GM15510 (cell line): ENCODE measurements around the gene ADO.

Source experiments
- POLR2A ChIP-seq: IDR thresholded peaks from 3 replicates; pipeline ENCODE4 v1.6.1; 2011; ENCODE audit warnings: borderline replicate concordance; ENCODE audit not compliant: insufficient read length; ENCODE audit errors: extremely low read depth

The ADO gene

DNA sequence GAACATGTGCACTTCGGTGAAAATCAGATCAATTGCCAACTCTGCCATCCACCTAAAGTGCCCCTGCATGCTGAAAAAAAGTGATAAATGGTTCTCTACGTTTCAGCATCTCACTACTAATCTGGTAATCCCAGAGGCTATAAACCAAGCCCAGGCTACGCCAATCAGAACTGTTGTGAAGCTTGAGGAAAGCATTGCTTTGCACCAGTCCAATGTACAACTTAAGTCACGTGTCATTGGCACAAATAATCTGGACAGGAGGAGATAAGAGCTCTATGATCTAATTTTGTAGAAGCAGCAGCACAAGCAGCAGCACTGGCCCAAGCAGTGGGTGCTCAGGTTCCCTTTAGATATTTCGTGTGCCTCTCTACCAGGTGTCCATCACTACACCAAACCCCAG is 16.1 kb downstream of the ADO start:
- TF ChIP-seq POLR2A: no peak

DNA sequence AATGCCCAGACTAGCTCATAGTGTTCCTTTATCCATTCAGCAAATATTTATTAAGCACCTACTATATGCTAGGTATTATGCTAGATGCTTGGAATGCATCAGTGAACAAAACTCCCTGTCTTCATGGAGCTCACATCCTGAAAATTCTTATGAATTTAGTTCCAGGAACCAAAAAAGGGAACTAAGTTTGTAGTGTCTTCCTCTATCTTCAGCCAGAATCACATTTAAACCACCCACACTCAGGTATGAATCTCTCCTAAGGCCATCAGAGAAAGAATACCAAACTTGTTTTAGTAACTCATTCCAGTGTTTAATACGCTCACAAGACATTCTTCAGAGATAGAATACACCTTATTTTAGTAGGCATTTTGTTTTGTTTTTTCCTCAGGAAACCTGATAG is 21.8 kb downstream of the ADO start:
- TF ChIP-seq POLR2A: no peak

DNA sequence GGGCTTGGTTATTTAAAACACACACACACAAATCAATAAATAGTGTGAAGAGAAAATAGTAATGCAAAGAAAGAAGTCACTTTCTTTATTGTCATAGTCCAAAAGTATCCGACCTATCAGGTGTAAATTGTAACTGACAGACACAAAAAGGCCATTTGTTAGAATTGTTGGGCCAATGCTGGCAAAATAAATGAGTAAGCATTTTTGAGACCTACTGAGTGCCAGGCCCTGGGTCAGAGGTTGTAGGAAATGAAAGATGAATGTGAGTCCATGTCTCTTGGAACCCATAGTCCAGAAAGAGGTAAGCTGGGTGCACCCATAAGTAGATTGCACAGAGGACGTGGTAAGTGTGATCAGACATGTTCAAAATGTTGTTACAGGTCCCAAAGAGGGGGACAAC is 25.1 kb downstream of the ADO start:
- no peak for TF ChIP-seq POLR2A

DNA sequence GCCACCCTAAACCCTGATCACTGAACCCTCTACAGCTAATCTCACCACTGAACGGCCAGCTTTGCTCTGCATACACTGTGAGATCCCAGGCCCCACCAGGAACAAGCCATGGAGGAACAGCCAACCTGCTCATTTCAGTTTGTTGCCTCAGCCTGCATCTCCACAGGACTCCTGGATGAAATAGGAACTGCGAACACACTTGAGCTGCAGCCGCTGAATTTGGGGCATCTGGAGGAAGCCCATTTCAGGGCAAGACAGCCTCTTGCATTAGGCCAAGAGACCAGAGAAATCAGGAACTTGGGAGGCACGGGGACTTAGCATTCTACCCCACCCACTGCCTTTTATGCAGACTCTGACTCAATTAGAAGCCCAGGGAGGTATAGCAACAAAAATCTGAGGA is 26.2 kb downstream of the ADO start:
- no peak for TF ChIP-seq POLR2A

DNA sequence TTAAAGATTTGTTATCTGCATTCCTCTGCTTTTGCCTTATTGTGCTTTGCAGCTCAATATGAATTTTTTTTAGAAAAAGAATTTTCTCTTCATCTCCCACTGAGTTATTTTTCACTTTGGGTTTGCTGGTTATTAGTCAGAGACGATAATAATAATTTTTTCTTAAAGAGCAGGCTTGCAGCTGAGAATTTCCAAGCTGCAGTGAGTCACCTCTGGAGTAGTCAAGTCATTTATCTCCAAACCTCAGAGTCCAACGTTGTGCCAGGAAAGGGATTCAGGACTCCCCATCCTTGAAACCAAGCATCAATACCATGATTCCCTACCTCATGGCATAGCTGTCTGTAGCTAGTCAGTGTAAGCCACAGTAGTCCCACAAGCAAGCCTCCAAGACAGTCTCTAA is 26.8 kb downstream of the ADO start:
- no peak for TF ChIP-seq POLR2A

DNA sequence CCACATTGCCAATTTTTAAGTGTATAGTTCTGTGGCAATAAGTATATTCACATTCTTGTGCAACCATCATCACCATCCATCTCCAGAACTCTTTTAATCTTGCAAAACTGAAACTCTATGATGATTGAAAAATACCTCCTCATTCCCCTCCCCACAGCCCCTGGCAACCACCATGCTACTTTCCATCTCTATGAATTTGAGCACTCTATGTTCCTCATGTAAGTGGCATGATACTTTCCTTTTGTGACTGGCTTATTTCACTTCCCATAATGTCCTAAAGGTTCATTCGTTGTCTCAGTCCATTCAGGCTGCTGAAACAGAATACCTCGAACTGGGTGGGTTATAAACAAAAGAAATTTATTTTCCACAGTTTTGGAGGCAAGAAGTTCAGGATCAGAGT is 35.1 kb downstream of the ADO start:
- TF ChIP-seq POLR2A: no peak

DNA sequence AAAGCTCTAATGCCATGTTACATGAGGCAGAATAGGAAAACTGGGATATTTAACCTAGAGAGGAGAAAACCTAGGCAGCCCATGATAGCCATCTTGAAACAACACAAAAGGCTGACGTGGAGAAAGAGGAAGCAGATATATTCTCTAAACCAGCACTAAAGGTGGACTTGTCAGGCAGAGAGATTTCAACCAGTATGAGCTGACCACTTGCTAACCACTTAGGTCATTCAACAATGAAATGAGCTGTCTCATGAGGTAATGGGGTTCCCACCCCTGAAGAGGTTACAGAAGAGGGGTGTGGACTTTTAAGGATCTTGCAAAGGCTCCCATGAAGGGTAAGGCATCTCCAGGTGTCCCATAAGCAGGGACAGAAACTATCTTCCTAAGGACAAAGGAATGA is 38.5 kb downstream of the ADO start:
- TF ChIP-seq POLR2A: no peak

DNA sequence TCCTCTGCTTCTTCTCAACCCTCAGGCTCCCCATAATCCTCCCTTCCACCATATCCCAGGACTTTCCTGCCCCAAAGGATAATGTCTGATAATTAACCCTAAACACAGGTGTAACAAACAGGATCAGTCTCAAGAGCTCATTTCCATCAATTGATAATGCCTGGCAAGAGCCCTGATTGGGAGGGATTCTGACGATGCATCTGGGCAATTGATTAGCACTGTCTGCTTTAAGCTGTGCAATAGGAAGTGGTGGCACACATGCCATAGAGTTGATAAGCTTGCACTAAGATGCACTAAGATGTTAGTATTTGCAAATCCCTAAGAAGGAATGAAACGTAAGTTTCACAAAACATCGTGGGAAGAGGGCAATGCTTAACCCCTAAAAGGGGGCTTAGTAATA is 39.1 kb downstream of the ADO start:
- no peak for TF ChIP-seq POLR2A

DNA sequence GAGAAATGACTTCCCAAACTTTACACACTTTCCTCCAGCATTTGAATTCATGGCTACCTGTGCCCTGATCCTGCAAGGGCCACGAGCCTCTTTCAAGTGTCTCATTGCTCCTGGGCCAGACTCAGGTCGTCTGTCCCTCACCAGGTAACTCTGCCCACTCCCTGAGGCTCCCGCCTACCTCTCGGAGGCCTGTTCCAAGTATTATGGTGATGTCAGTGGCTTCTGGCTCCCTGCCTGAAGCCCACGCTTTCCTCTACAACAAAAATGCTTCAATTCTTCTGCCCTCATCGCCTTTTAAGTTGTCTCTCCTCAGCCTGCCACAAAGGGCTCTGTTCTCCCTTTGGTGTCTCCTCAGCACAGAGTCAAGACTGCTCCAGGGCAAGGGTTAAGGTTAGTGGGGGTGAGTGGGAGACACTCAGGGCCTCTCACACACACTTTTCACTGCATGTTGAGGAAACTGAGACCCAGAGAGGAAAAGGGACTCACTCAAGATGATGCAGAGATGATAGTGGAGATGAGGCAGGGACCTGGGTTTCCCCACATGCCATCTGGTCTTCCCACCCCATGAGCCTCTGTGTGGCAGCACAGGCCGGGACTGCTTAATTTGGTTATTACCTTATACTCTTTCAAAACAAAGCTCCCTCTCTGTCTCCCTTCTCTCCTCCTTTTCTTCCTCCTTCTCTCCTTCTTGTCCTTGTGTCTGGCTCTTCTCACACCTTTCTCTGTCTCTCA is 39.9 kb downstream of the ADO start:
- TF ChIP-seq POLR2A: no peak

DNA sequence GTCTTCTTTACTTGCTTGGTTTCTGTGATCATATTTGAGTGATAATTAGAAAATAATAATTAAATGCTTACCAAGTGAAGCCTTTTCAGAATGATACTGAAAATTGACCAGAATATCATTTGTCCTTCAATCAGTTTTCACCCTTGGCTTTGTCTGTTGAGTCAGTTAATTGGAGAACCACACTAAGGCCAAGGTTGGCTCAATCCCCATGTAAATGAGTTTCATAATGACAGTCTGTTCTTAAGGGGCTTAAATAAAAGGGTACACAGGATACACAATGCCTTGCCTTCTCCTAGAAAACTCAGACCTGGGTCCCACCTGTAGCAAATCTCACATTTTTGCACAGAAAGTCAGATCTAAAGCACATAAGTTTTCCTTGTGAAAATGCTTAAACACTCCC is 42.9 kb downstream of the ADO start:
- TF ChIP-seq POLR2A: no peak

DNA sequence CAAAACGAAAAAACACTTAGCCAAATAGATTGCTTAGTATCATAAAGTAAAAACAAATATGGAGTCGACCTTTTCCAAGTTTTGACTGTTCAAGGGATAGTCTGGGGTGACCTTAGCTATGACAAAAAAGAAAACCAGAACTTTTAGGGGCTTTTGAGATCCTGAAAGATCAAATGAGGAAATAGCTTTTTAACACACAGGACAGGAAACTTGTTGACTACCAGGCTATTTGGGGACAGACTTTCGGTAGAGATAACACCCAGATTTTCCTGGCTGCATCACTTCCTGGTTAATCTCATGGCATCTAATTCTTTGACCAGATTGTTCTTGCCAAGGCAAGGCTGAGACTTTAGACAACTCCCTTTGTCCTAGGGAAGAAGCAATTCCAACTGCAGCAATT is 46.1 kb downstream of the ADO start:
- no peak for TF ChIP-seq POLR2A

DNA sequence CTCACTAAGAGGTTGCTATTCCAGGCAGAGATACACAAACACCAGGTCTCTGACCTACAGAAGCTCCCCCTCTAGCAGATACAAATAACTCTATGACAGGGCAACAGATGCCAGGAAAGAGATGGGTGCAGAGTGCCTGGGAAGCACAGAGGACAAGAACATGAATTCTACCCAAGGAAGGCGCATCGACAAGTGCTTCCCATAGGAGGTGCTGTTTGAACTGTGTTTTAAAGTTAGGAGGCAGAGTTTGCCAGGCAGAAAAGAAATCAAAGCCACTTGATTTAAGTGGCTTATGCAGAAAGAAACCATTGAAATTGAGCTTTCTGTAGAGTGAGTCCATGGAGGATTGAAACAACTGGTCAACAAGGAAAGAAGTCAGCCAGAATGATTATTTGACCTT is 46.9 kb downstream of the ADO start:
- no peak for TF ChIP-seq POLR2A

DNA sequence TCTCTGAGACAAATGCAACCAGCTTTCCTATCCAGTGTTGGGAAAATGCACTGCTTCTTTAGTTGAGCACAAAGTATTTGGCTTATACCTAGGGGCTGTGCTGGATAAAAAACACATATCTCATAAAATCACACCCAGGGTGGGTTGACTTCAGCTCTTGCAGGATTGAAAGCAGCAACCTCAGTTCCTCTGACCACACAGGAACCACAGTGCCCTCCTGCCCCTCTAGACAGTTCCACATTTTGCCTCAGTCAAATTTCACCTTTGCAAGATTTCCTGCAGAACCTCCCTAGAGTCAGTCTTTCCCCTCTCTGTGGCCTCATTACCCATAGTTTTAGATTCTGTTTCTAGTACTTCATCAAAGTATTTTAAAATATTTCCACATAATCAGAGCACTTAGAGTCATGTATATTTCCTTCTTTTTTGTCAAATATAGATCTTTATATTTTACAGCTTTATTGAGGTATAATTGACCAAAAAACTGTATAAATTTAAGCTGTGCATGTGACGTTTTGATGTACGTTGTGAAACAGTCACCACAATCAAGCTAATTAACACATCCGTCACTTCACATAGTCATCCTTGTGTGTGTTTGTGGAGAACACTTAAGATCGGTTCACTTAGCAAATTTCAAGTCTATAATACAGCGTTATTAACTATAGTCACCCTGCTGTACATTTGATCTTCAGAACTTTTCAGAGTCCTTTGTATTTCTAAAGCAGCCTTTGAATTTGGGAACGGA is 48.6 kb downstream of the ADO start:
- no peak for TF ChIP-seq POLR2A

DNA sequence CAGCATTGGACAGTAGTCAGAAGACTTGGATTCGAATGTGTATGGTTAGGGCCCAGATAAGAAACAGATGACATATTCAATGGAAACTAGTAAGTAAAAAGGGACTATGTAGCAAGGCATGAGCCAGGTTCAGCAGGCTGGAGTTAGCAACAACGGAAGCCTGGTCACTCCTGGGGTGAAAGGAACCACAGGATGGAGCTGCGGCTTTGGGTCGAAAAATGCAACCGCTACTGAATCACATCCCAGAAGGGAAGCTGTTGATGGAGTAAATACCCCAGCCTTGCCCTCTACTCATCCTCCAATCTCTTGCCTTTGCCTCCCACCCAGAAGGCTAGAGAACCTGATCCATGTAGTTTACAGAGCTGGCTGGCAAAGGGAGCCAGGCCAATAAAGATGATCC is 49.2 kb downstream of the ADO start:
- TF ChIP-seq POLR2A: no peak

DNA sequence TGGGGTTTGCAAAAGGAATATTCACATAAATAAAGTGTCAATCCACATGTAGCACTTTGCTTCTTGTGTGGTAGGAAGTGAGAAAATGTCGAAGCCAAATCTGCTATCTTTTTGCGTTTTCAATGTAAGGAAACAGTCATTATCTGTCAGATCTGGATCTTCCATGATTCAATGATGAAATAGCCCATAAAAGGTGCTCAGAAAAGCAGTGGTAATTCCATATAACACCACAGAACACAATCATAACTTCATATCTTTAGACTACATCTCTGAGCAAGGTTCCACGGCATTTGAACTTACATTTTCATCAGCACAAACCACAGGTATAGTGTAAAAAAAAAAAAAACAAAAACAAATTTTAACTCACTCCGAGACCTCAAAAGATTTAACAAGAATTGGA is 51.5 kb downstream of the ADO start:
- TF ChIP-seq POLR2A: no peak
